Ishikawa (cell line): Measurements from ENCODE around the gene AASDHPPT.

Source experiments
- EP300 ChIP-seq: IDR thresholded peaks from 2 replicates; pipeline ENCODE4 v1.6.1; 2012; ENCODE audit warnings: borderline replicate concordance
- RAD21 ChIP-seq: IDR thresholded peaks from 2 replicates; pipeline ENCODE4 v1.6.1; 2012; ENCODE audit warnings: low read depth

GRCh38 chr11:106086850-106087249, 9.4 kb downstream of the AASDHPPT start:
- no peak for TF ChIP-seq EP300
- TF ChIP-seq RAD21 = no peak
